ENCODE results near the gene GRIN2C.
A peak's percentile ranks its signal among the peaks of the same experiment; 100 is the strongest.

The GRIN2C gene

DNA sequence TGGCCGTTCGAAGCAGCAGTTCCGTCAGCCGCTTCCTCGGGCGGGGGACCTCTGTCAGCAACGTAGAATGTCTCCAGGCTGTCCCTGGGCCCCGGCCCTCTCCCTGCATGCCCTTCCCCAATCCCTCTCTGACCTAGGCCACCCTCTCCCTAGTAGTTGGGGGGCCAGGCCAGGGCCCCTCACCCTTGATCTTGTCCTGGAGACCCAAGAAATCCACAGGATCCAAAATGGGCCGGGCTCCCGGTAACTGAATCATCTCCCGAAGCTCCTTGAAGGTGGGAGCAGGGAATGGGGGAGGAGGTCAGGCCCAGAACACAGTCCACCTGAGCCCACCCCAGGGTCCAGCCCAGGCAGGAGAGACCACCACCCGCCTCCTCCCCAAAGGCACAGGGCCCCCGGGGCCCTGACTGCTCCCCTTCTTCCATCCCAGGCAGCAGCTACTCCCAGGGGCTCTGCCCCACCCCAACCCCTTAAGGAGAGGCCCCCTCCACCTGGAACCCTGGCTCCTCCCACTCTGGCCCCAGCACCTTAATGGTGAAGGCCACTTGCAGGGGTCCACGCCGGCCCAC, 4.7 kb upstream of the GRIN2C start:
- WGBS (ENCODE audit: insufficient coverage, insufficient read length), result no CpG with 5 or more reads among the region's 15 CpGs
- Histone ChIP-seq H3K4me1 (ENCODE audit: control insufficient read depth, insufficient read depth, low read length) (peaks cover 2% of the 10 kb centered on the region; the same call in 1 of the 2 replicates), H3K9me3 (ENCODE audit: control insufficient read depth, insufficient read depth, low read length) (no peaks in the 10 kb centered on the region), H3K4me3 (ENCODE audit: low read length) (no peak overlapping the region), H3K27ac (ENCODE audit: low read length) (no peak overlapping the region), H3K27me3 (ENCODE audit: control insufficient read depth, insufficient read depth, low read length) (peaks cover 21% of the 10 kb centered on the region), H3K36me3 (ENCODE audit: control insufficient read depth, insufficient read depth, low read length) (peaks cover 4% of the 10 kb centered on the region; the same call in 1 of the 2 replicates)
- DNase-seq (ENCODE audit: low read depth, low spot score), result no peak

DNA sequence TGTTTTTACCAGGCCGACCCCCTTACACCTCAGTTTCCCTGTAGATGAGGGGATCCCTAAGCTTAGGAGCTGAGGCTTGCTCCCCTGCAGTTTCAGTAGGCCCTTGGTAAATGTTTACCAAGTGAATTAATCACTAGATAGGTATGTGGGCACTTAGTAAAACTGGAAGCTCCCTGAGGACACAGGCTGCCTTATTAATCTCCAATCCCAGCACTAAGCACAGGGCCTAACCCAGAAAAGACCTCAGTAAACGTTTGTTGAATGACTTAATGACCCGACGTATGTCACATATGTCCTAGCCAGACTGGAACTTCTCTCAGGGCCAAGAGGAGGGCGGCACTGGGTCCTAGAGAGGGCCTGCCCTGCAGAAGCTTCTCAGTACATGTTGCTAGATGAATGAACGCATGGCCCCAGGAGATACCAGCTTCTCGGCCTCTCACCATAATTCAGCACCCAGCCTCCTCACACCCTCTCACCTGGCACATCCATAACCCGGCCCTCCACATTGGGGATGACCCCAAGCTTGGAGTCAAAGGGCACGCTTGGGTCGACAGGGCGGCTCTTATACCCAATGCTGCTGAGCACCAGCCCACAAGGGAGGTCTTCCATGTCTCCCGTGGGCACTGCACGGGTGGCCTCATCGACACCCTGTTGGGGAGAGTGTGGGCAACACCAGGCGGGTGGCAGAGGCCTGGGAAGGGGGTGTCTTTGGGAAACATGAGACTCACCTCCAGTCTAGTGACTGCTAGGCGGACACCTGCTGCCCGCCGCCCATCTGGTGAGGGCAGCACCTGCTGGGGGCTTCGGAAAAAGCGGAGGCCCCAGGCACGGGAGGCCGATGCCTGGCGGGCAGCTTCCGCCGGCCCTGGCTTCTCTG, 4.0 kb upstream of the GRIN2C start:
- peaks cover 28% of the 10 kb centered on the region for H3K27me3 ChIP-seq (ENCODE audit: control insufficient read depth, insufficient read depth, low read length)
- H3K4me3 ChIP-seq (ENCODE audit: low read length), result no peak overlapping the region
- H3K36me3 ChIP-seq (ENCODE audit: control insufficient read depth, insufficient read depth, low read length), result peaks cover 4% of the 10 kb centered on the region; the same call in 1 of the 2 replicates
- H3K9me3 ChIP-seq (ENCODE audit: control insufficient read depth, insufficient read depth, low read length), result no peaks in the 10 kb centered on the region
- no CpG with 5 or more reads among the region's 25 CpGs for WGBS (ENCODE audit: insufficient coverage, insufficient read length)
- no peak overlapping the region for H3K27ac ChIP-seq (ENCODE audit: low read length)
- DNase-seq (ENCODE audit: low read depth, low spot score), result no peak
- peaks cover 2% of the 10 kb centered on the region; the same call in 1 of the 2 replicates for H3K4me1 ChIP-seq (ENCODE audit: control insufficient read depth, insufficient read depth, low read length)

DNA sequence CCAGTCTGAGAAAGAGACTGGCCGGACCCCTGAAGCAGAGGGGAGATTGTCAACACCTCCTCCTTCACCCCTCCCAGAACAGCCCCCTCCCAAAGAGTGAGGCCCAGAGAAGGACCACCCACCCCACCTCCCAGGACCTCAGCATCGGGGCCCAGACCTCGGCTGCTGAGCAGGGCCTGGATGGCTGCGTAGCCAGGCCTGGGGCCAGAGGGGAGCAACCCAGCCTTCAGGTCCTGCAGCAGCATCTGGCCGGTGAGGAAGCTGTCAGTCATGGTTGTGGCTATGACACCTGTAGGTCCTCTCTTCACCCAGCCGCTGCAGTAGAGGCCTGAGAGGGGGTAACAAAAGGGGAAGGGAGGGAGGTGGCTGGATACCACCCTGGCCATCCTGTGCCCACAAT, 3.2 kb upstream of the GRIN2C start:
- Histone ChIP-seq H3K27me3 (ENCODE audit: control insufficient read depth, insufficient read depth, low read length) (peaks cover 34% of the 10 kb centered on the region), H3K4me3 (ENCODE audit: low read length) (no peak overlapping the region), H3K27ac (ENCODE audit: low read length) (no peak overlapping the region), H3K36me3 (ENCODE audit: control insufficient read depth, insufficient read depth, low read length) (peaks cover 4% of the 10 kb centered on the region; the same call in 1 of the 2 replicates), H3K4me1 (ENCODE audit: control insufficient read depth, insufficient read depth, low read length) (peaks cover 2% of the 10 kb centered on the region; the same call in 1 of the 2 replicates), H3K9me3 (ENCODE audit: control insufficient read depth, insufficient read depth, low read length) (no peaks in the 10 kb centered on the region)
- DNase-seq (ENCODE audit: low read depth, low spot score), result no peak
- WGBS (ENCODE audit: insufficient coverage, insufficient read length), result no CpG with 5 or more reads among the region's 6 CpGs

DNA sequence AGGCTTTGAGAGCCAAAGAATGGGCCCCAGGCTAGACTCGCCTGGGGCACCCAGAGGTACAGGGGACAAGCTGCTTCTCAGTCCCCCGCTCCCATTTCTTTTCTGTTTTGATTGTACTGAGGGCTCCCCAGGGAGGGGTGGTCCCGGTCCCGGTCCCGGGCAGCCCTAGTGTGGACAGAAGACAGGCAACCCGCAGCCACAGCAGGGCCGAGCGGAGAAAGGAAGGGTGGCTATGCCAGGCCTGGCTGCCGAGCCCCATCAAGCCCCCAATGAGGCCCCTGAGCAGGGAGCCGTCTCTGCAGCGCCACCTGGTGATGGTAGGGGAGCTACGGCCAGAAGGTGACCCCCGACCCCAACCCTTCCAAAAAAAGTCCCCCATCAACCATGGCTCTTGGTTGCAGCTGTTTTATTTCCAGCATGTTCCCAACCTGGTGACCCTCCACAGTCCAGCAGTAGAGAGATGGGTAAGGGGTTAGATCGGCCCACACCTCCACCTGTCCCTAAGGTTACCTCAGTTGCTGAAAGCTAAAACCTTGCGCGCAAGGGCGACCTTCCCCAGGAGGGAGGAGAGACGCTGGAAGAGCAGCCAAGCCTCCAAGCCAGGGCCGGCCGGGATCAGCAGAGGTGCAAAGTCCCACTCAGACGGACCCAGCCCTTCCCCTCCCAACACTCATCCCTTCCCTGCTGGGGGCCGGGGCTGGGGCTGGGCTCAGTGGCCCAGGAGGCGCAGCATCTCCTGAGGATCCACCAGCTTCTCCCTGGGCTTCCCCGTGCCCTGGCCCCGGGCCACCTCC, 2.6 kb upstream of the GRIN2C start:
- Histone ChIP-seq H3K4me3 (ENCODE audit: low read length) (no peak overlapping the region), H3K9me3 (ENCODE audit: control insufficient read depth, insufficient read depth, low read length) (no peaks in the 10 kb centered on the region), H3K27me3 (ENCODE audit: control insufficient read depth, insufficient read depth, low read length) (peaks cover 38% of the 10 kb centered on the region), H3K36me3 (ENCODE audit: control insufficient read depth, insufficient read depth, low read length) (peaks cover 4% of the 10 kb centered on the region; the same call in 1 of the 2 replicates), H3K4me1 (ENCODE audit: control insufficient read depth, insufficient read depth, low read length) (peaks cover 2% of the 10 kb centered on the region; the same call in 1 of the 2 replicates), H3K27ac (ENCODE audit: low read length) (no peak overlapping the region)
- no peak for DNase-seq (ENCODE audit: low read depth, low spot score)
- no CpG with 5 or more reads among the region's 25 CpGs for WGBS (ENCODE audit: insufficient coverage, insufficient read length)

DNA sequence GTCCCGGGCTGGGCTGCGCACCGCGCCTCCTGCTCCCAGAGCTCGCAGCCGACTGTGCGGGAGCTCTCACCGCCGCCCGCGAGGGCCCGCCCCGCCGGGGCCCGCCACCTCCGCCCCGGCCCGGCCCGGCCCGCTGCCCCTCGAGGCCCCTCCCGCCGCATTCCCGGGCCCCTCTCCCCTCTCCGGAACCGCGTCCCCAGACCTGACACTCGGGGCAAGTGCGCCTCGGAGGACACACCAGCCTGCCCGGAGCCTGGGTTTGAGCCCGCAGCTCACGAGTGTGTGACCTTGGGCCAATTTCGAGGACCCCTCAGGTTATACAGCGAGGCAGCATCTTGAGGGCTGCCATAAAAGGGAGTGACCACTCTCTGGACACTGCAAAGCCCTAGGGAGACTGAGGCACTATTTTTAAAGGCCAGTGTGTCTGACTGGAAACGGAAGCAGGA, 2.0 kb upstream of the GRIN2C start:
- Histone ChIP-seq H3K4me1 (ENCODE audit: control insufficient read depth, insufficient read depth, low read length) (peaks cover 2% of the 10 kb centered on the region; the same call in 1 of the 2 replicates), H3K9me3 (ENCODE audit: control insufficient read depth, insufficient read depth, low read length) (no peaks in the 10 kb centered on the region), H3K27me3 (ENCODE audit: control insufficient read depth, insufficient read depth, low read length) (peaks cover 42% of the 10 kb centered on the region), H3K4me3 (ENCODE audit: low read length) (no peak overlapping the region; the same call in 1 of the 2 replicates), H3K36me3 (ENCODE audit: control insufficient read depth, insufficient read depth, low read length) (peaks cover 4% of the 10 kb centered on the region; the same call in 1 of the 2 replicates), H3K27ac (ENCODE audit: low read length) (no peak overlapping the region)
- no CpG with 5 or more reads among the region's 36 CpGs for WGBS (ENCODE audit: insufficient coverage, insufficient read length)
- no peak for DNase-seq (ENCODE audit: low read depth, low spot score)

DNA sequence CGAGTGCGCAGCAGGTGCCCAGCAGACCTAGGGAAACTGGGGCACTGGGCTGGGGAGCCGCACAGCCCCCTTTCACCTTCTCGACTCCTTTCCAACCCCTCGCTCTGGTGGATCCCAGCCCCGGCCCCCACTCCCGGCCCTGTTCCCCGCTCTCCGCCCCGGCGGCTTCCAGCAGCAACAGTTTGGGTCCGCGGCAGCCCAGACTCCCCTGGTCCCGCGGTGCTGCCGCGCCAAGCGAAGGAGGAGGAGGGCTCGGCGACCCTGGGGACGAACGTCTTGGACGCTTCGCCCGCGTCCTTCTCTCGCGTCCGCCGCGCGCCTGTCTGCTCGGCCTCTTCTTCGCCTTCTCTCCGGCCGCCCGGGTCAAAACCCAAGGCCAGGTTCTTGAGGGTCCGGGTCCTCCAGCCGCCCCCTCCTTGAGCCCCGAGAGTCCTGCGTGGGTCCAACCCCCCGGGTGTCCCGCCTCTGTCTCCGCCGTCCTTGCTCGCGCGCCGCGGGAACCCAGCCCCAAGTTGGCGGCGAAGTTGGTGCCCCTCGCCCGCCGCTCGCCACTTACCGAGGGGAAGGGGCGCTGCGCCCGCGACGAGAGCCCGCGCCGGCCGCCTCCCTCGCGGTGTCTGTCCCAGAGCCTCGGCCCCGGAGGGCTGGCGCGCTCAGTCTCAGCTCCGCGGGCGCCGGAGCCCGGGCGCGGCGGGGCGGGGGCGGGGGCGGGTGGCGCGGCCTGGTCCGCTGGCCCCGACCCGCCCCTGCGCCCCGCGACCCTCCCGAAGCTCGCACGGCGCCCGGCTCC, 1.4 kb upstream of the GRIN2C start:
- no peaks in the 10 kb centered on the region for H3K9me3 ChIP-seq (ENCODE audit: control insufficient read depth, insufficient read depth, low read length)
- no CpG with 5 or more reads among the region's 96 CpGs for WGBS (ENCODE audit: insufficient coverage, insufficient read length)
- peak overlapping the region; percentile 25; the same call in 1 of the 2 replicates for H3K4me3 ChIP-seq (ENCODE audit: low read length)
- peaks cover 2% of the 10 kb centered on the region; the same call in 1 of the 2 replicates for H3K4me1 ChIP-seq (ENCODE audit: control insufficient read depth, insufficient read depth, low read length)
- H3K27me3 ChIP-seq (ENCODE audit: control insufficient read depth, insufficient read depth, low read length), result peaks cover 43% of the 10 kb centered on the region
- DNase-seq (ENCODE audit: low read depth, low spot score), result no peak
- no peak overlapping the region for H3K27ac ChIP-seq (ENCODE audit: low read length)
- peaks cover 4% of the 10 kb centered on the region; the same call in 1 of the 2 replicates for H3K36me3 ChIP-seq (ENCODE audit: control insufficient read depth, insufficient read depth, low read length)

DNA sequence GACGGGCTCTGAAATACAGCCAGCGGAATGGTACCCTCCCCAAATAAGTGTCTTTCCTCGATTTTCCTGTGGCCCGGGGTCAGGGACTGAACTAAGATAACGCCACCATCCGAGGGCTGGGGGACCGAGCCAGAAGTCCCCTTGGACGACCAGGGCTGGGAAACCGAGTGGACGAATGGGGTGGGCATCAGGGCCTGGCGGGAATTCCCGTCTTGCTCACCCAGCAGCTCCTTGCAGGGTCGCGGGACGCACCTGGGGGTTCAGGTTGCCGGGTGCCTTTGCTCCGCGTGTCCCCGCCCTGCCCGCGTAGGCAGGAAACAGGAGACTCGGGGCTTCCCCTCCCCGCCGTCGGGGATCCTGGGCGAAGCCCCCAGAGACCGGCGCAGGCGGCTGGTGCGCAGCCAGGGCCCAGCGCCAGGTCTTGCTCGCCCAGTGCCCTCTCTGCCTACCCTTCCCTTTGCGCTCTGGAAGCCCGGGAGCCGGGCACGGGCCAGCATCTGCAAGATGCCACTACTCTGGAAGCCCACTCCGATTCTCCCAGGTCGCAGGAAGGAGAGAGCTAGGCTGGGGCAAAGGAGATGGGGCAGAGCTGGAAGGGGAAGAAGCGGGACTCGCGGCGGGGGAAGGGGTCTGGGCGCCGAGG, 665 bp upstream of the GRIN2C start:
- Histone ChIP-seq H3K9me3 (ENCODE audit: control insufficient read depth, insufficient read depth, low read length) (no peaks in the 10 kb centered on the region), H3K36me3 (ENCODE audit: control insufficient read depth, insufficient read depth, low read length) (peaks cover 4% of the 10 kb centered on the region; the same call in 1 of the 2 replicates), H3K4me1 (ENCODE audit: control insufficient read depth, insufficient read depth, low read length) (peaks cover 2% of the 10 kb centered on the region; the same call in 1 of the 2 replicates), H3K27me3 (ENCODE audit: control insufficient read depth, insufficient read depth, low read length) (peaks cover 45% of the 10 kb centered on the region), H3K27ac (ENCODE audit: low read length) (no peak overlapping the region), H3K4me3 (ENCODE audit: low read length) (peak overlapping the region; percentile 25; the same call in 1 of the 2 replicates)
- no peak for DNase-seq (ENCODE audit: low read depth, low spot score)
- WGBS (ENCODE audit: insufficient coverage, insufficient read length), result no CpG with 5 or more reads among the region's 44 CpGs

DNA sequence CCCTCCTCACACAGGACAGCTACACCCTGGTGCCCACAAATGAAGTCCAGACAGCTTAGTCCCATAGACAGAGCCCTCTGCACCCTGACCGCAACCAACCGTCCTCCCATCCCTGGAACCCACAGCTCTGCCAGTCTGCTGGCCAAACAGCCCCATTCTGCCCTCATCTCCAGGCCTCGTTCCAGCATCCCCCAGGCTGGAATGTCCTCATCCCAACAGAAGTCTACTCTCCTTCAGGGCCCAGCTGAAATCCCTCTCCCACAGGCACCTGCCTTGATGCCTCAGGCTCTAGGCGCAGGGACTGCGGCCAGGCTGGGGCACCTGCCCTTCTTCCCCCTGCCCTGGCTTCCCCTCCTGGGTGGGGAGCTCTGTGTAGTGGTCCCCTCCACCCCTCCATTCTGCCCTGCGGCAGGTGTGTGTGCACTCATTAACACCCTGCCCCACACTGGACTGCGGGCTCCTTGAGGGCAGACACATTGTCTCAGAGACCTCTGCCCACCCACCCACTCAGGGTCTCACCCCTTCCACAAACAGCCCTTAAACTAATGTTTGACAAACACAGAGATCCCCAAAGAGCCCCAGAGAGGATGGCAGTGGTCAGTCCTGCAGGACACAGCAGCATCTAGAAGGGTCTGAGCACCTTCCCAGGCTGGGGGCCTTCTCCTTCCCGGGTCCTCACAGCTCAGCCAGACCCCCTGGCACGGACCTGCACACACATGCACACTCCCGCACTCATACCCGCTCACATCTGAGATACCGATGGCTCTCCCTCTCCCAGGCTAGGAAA, 820 bp downstream of the GRIN2C start:
- H3K27ac ChIP-seq (ENCODE audit: low read length), result no peak overlapping the region
- no peaks in the 10 kb centered on the region for H3K9me3 ChIP-seq (ENCODE audit: control insufficient read depth, insufficient read depth, low read length)
- no CpG with 5 or more reads among the region's 12 CpGs for WGBS (ENCODE audit: insufficient coverage, insufficient read length)
- peaks cover 1% of the 10 kb centered on the region; the same call in 1 of the 2 replicates for H3K4me1 ChIP-seq (ENCODE audit: control insufficient read depth, insufficient read depth, low read length)
- DNase-seq (ENCODE audit: low read depth, low spot score), result no peak
- peaks cover 4% of the 10 kb centered on the region; the same call in 1 of the 2 replicates for H3K36me3 ChIP-seq (ENCODE audit: control insufficient read depth, insufficient read depth, low read length)
- peaks cover 51% of the 10 kb centered on the region for H3K27me3 ChIP-seq (ENCODE audit: control insufficient read depth, insufficient read depth, low read length)
- H3K4me3 ChIP-seq (ENCODE audit: low read length), result peak overlapping the region; percentile 18; the same call in 1 of the 2 replicates

DNA sequence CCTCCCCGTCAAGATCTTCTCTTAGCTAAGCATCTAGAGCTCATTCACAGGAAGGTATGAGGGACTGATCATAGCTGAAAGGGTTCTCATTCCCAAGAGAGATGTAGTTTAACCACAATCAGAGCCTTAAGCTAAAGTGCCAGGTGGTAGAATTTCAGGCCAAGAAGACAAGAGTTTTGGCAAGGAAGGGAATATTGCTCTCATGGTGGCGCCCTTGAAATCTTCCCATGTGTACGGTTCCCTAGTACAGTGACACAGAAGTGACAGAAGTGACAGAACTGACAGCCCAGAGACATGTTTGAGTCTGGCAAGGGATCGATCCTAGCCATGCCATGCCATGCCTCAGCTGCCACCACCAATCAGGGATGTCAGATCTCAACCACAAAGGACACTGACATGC, 2.5 kb downstream of the GRIN2C start:
- DNase-seq (ENCODE audit: low read depth, low spot score), result no peak
- Histone ChIP-seq H3K27ac (ENCODE audit: low read length) (no peak overlapping the region), H3K4me1 (ENCODE audit: control insufficient read depth, insufficient read depth, low read length) (peaks cover 2% of the 10 kb centered on the region), H3K36me3 (ENCODE audit: control insufficient read depth, insufficient read depth, low read length) (no peaks in the 10 kb centered on the region; the same call in 1 of the 2 replicates), H3K27me3 (ENCODE audit: control insufficient read depth, insufficient read depth, low read length) (peaks cover 51% of the 10 kb centered on the region), H3K9me3 (ENCODE audit: control insufficient read depth, insufficient read depth, low read length) (no peaks in the 10 kb centered on the region), H3K4me3 (ENCODE audit: low read length) (no peak overlapping the region)
- WGBS (ENCODE audit: insufficient coverage, insufficient read length), result 100% methylated on average over 1 of the region's 4 CpGs

Measured in iPS DF 6.9 (cell line).